ENCODE results near the gene APBA1. TPM values are rescaled to one million over a fixed set of nuclear protein-coding genes. Genes with fewer than 3 reads are reported as not detected.

APBA1 gene
- total RNA-seq, 1 experiment from 2014 or later, result 0.34 TPM

DNA sequence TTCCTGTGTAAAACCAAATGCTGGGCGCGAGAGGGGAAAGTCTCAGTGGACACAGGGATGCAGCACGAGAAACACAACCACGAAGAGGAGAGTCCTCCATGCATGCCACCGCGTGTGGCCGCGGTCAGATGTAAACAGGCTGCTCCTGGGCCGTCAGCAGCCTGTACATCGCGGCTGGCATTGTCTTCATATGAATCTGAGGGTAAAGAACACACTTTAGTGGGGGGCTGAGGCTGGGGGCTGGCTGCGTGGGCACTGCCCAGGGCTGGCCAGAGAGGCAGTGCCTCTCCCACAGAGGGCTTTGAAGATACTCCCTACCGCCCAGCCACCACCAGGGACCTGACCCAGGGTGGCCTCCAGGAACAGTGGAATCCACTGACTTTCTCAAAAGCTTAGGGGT is 241.0 kb downstream of the APBA1 start:
- no peaks in the 10 kb centered on the region for H3K4me1 ChIP-seq
- BruUV-seq (replicated peaks), result no TSS peak
- Mint-ChIP-seq H3K27me3 (ENCODE audit: insufficient read depth, unreplicated experiment) (peaks cover 3% of the 10 kb centered on the region), H3K4me3 (ENCODE audit: unreplicated experiment) (no peak overlapping the region), H3K36me3 (ENCODE audit: insufficient read depth, unreplicated experiment) (no peaks in the 10 kb centered on the region), H3K4me1 (ENCODE audit: low read depth, unreplicated experiment) (no peaks in the 10 kb centered on the region), H3K9me3 (ENCODE audit: unreplicated experiment) (no peaks in the 10 kb centered on the region), H3K27ac (ENCODE audit: unreplicated experiment) (no peak overlapping the region)
- no peaks in the 10 kb centered on the region for H3K27me3 ChIP-seq (replicated peaks; ENCODE audit: control insufficient read depth, insufficient read depth, low read length)
- DNase-seq, result no peak
- ChIA-PET CTCF (no interaction called here), POLR2A (no interaction called here)
- TF ChIP-seq, protein P1, sequence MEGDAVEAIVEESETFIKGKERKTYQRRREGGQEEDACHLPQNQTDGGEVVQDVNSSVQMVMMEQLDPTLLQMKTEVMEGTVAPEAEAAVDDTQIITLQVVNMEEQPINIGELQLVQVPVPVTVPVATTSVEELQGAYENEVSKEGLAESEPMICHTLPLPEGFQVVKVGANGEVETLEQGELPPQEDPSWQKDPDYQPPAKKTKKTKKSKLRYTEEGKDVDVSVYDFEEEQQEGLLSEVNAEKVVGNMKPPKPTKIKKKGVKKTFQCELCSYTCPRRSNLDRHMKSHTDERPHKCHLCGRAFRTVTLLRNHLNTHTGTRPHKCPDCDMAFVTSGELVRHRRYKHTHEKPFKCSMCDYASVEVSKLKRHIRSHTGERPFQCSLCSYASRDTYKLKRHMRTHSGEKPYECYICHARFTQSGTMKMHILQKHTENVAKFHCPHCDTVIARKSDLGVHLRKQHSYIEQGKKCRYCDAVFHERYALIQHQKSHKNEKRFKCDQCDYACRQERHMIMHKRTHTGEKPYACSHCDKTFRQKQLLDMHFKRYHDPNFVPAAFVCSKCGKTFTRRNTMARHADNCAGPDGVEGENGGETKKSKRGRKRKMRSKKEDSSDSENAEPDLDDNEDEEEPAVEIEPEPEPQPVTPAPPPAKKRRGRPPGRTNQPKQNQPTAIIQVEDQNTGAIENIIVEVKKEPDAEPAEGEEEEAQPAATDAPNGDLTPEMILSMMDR (IDR thresholded peaks at IDR 0.05; ENCODE audit: insufficient read depth in 1 of 2, low read depth in 1 of 2, low read length in 1 of 2, severe bottlenecking in 1 of 2, unreplicated experiment in 1 of 2), result no peak
- intact Hi-C loops (cut with micrococcal nuclease; ENCODE audit: unreplicated experiment), result no loop called here
- H3K36me3 ChIP-seq (ENCODE audit: control insufficient read depth, insufficient read depth, low read length), result no peaks in the 10 kb centered on the region
- H3K4me3 ChIP-seq (ENCODE audit: low read depth, low read length), result no peak overlapping the region
- no peaks in the 10 kb centered on the region for H3K9me3 ChIP-seq

DNA sequence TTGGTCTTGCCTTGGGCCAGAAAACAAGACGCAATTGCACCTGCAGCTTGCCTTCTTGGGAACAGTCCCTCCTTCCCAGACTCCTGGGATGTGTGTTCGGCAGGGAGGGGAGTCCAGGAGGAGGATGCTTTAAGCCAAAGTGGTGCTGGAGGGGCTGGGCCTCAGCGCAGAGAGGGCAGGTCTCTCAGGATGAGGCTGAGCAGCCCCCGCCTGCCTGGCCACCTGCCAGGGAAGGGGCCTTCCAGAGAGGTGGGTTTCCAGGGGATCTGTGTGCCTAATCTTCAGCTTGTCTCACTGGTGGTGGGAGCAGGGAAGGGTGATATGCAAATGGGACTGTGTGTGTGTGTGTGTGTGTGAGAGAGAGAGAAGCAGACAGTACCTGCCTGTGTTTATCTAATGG is 242.0 kb downstream of the APBA1 start:
- CTCF ChIA-PET, result no interaction called here
- H3K4me3 ChIP-seq (ENCODE audit: low read depth, low read length), result no peak overlapping the region
- peaks cover 3% of the 10 kb centered on the region for H3K27me3 Mint-ChIP-seq (ENCODE audit: insufficient read depth, unreplicated experiment)
- no peak for DNase-seq
- no TSS peak for BruUV-seq (replicated peaks)
- POLR2A ChIA-PET, result no interaction called here
- H3K9me3 ChIP-seq, result no peaks in the 10 kb centered on the region
- no peak overlapping the region for H3K4me3 Mint-ChIP-seq (ENCODE audit: unreplicated experiment)
- no peaks in the 10 kb centered on the region for H3K36me3 ChIP-seq (ENCODE audit: control insufficient read depth, insufficient read depth, low read length)
- intact Hi-C loops (cut with micrococcal nuclease; ENCODE audit: unreplicated experiment), result no loop called here
- no peaks in the 10 kb centered on the region for H3K4me1 Mint-ChIP-seq (ENCODE audit: low read depth, unreplicated experiment)
- H3K9me3 Mint-ChIP-seq (ENCODE audit: unreplicated experiment), result no peaks in the 10 kb centered on the region
- H3K36me3 Mint-ChIP-seq (ENCODE audit: insufficient read depth, unreplicated experiment), result no peaks in the 10 kb centered on the region
- H3K4me1 ChIP-seq, result no peaks in the 10 kb centered on the region
- TF ChIP-seq, protein P1 (IDR thresholded peaks at IDR 0.05; ENCODE audit: insufficient read depth in 1 of 2, low read depth in 1 of 2, low read length in 1 of 2, severe bottlenecking in 1 of 2, unreplicated experiment in 1 of 2), result no peak
- H3K27me3 ChIP-seq (replicated peaks; ENCODE audit: control insufficient read depth, insufficient read depth, low read length), result no peaks in the 10 kb centered on the region
- H3K27ac Mint-ChIP-seq (ENCODE audit: unreplicated experiment), result no peak overlapping the region

DNA sequence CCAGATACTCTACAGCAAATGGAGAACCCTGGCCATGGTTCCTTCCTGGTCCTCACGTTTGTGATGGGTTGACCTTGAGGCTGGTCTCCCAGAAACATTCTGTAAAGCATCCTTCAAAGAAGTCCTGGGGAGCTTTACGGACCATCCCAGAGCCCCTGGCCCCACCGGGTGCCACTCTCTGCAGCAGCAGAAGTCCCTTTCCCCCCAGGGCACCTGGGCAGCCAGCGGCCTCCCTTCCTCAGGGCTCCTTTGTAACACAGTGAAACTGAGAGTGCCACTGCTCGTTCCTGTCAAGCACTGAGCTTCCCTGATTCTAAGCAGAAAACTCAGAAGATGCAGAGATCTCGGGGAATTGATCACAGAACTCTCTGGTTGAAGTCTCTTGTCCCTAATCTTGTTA is 242.9 kb downstream of the APBA1 start:
- H3K9me3 Mint-ChIP-seq (ENCODE audit: unreplicated experiment), result no peaks in the 10 kb centered on the region
- BruUV-seq (replicated peaks), result no TSS peak
- Histone ChIP-seq H3K27me3 (replicated peaks; ENCODE audit: control insufficient read depth, insufficient read depth, low read length) (no peaks in the 10 kb centered on the region), H3K9me3 (no peaks in the 10 kb centered on the region), H3K4me3 (ENCODE audit: low read depth, low read length) (no peak overlapping the region), H3K4me1 (no peaks in the 10 kb centered on the region), H3K36me3 (ENCODE audit: control insufficient read depth, insufficient read depth, low read length) (no peaks in the 10 kb centered on the region)
- no peak overlapping the region for H3K27ac Mint-ChIP-seq (ENCODE audit: unreplicated experiment)
- H3K36me3 Mint-ChIP-seq (ENCODE audit: insufficient read depth, unreplicated experiment), result no peaks in the 10 kb centered on the region
- no peaks in the 10 kb centered on the region for H3K4me1 Mint-ChIP-seq (ENCODE audit: low read depth, unreplicated experiment)
- no peak for DNase-seq
- CTCF ChIA-PET, result no interaction called here
- intact Hi-C loops (cut with micrococcal nuclease; ENCODE audit: unreplicated experiment), result loop anchor here (10.0 kb wide), 1 partner anchor 446 kb away; no protein-coding TSS in a partner anchor
- no peak overlapping the region for H3K4me3 Mint-ChIP-seq (ENCODE audit: unreplicated experiment)
- TF ChIP-seq, protein P1 (IDR thresholded peaks at IDR 0.05; ENCODE audit: insufficient read depth in 1 of 2, low read depth in 1 of 2, low read length in 1 of 2, severe bottlenecking in 1 of 2, unreplicated experiment in 1 of 2), result no peak
- POLR2A ChIA-PET, result no interaction called here
- H3K27me3 Mint-ChIP-seq (ENCODE audit: insufficient read depth, unreplicated experiment), result peaks cover 3% of the 10 kb centered on the region
